IMR-90 (cell line): ENCODE results near the gene LINGO1. TPM values are rescaled to one million over a fixed set of nuclear protein-coding genes. Genes with fewer than 3 reads are reported as not detected.

Experiments used
- ATAC-seq: fragments of 200-7000 bp; cut with Tn5 transposase; 2 replicates; pipeline ENCODE4 v1.9.1; 2020; ENCODE audit warnings: low read depth, mild to moderate bottlenecking, moderate library complexity
- BruUV-seq: library from RNA; stranded (reverse); fragments of 400-500 nt; replicated peaks from 2 replicates; lab custom pipeline; 2021; lab: Mats Ljungman, UMichigan
- CTCF ChIA-PET: fragments of 300-600 bp; formaldehyde crosslinking; extraction: SDS; loops from one replicate; lab custom pipeline; 2021; ENCODE audit warnings: antibody characterized with exemption; lab: Yijun Ruan, JAX
- POLR2A ChIA-PET: fragments of 300-600 bp; sonication (Branson Sonifier 250); formaldehyde crosslinking; loops from one replicate; lab custom pipeline; 2022; ENCODE audit warnings: antibody characterized with exemption; ENCODE audit not compliant: unreplicated experiment; lab: Charles Lee
- DNase-seq: peaks from one replicate; pipeline ENCODE4 v3.0.0; 2013
- H2AFZ ChIP-seq: replicated peaks from 2 replicates; pipeline ENCODE3; 2013; ENCODE audit warnings: low read length, mild to moderate bottlenecking; ENCODE audit not compliant: poor library complexity
- H2AK5ac ChIP-seq: 2 replicates; pipeline ENCODE4 v1.6.1; 2013; ENCODE audit warnings: low read depth, low read length, inconsistent platforms
- H2AK9ac ChIP-seq: replicated peaks from 2 replicates; pipeline ENCODE3; 2013; ENCODE audit warnings: mild to moderate bottlenecking, low read depth, low read length, moderate library complexity; ENCODE audit not compliant: poor library complexity
- H2BK120ac ChIP-seq: 2 replicates; pipeline ENCODE4 v1.6.1; 2013; ENCODE audit warnings: low read depth, low read length, inconsistent platforms
- H2BK15ac ChIP-seq: 3 replicates; pipeline ENCODE4 v1.6.1; 2013; ENCODE audit warnings: low read depth, low read length, inconsistent platforms
- H2BK20ac ChIP-seq: 2 replicates; pipeline ENCODE4 v1.6.1; 2013; ENCODE audit warnings: low read depth, mild to moderate bottlenecking, inconsistent platforms, low read length, moderate library complexity
- H2BK5ac ChIP-seq: 2 replicates; pipeline ENCODE4 v1.6.1; 2013; ENCODE audit warnings: mild to moderate bottlenecking, low read depth, low read length, inconsistent platforms; ENCODE audit not compliant: poor library complexity, severe bottlenecking
- H3K14ac ChIP-seq: replicated peaks from 2 replicates; pipeline ENCODE4 v1.6.1; 2013; ENCODE audit warnings: low read depth, low read length, inconsistent platforms
- H3K18ac ChIP-seq: 2 replicates; pipeline ENCODE4 v1.6.1; 2013; ENCODE audit warnings: low read depth, low read length, control low read depth
- H3K23ac ChIP-seq: 2 replicates; pipeline ENCODE4 v1.6.1; 2013; ENCODE audit warnings: low read depth, low read length, inconsistent platforms
- H3K27ac ChIP-seq: 2 replicates; pipeline ENCODE4 v1.5.1; 2013; ENCODE audit warnings: mild to moderate bottlenecking, control low read depth, low read length; ENCODE audit not compliant: insufficient read depth
- H3K27me3 ChIP-seq: 2 replicates; pipeline ENCODE4 v1.6.1; 2013; ENCODE audit warnings: low read length; ENCODE audit not compliant: control insufficient read depth, insufficient read depth
- H3K36me3 ChIP-seq: 2 replicates; pipeline ENCODE4 v1.6.1; 2013; ENCODE audit warnings: low read length, mixed read lengths; ENCODE audit not compliant: control insufficient read depth, insufficient read depth
- H3K4ac ChIP-seq: 2 replicates; pipeline ENCODE4 v1.6.1; 2013; ENCODE audit warnings: low read depth, low read length, inconsistent platforms
- H3K4me1 ChIP-seq: 2 replicates; pipeline ENCODE4 v1.6.1; 2013; ENCODE audit warnings: low read length, mixed read lengths; ENCODE audit not compliant: control insufficient read depth, insufficient read depth
- H3K4me2 ChIP-seq: 2 replicates; pipeline ENCODE4 v1.6.1; 2013; ENCODE audit warnings: low read depth, mild to moderate bottlenecking, control low read depth, low read length, moderate library complexity
- H3K4me3 ChIP-seq: 2 replicates; pipeline ENCODE4 v1.5.1; 2013; ENCODE audit warnings: low read depth, mild to moderate bottlenecking, control low read depth, low read length, moderate library complexity; ENCODE audit not compliant: insufficient read depth
- H3K56ac ChIP-seq: 2 replicates; pipeline ENCODE4 v1.6.1; 2013; ENCODE audit warnings: low read length, inconsistent platforms; ENCODE audit not compliant: insufficient read depth; ENCODE audit errors: extremely low read depth
- H3K79me1 ChIP-seq, 2 experiments: 2 replicates each; pipeline ENCODE4 v1.6.1; 2013; ENCODE audit warnings: low read length in 2 of 2, inconsistent platforms in 1 of 2, low read depth in 1 of 2
- H3K9ac ChIP-seq: 2 replicates; pipeline ENCODE4 v1.6.1; 2013; ENCODE audit warnings: low read depth, low read length, control low read depth
- H3K9me1 ChIP-seq: 2 replicates; pipeline ENCODE4 v1.6.1; 2013; ENCODE audit warnings: low read length, inconsistent platforms; ENCODE audit not compliant: insufficient read depth
- H3K9me3 ChIP-seq: 2 replicates; pipeline ENCODE4 v1.6.1; 2013; ENCODE audit warnings: low read length; ENCODE audit not compliant: control insufficient read depth, insufficient read depth
- H4K20me1 ChIP-seq: 2 replicates; pipeline ENCODE4 v1.6.1; 2013; ENCODE audit warnings: low read length, inconsistent platforms; ENCODE audit not compliant: insufficient read depth
- H4K5ac ChIP-seq: 2 replicates; pipeline ENCODE4 v1.6.1; 2013; ENCODE audit warnings: mild to moderate bottlenecking, low read depth, low read length, control low read depth
- H4K8ac ChIP-seq, 2 experiments: 2 replicates each; pipeline ENCODE4 v1.6.1; 2013; ENCODE audit warnings: low read depth in 2 of 2, low read length in 2 of 2, control low read depth in 1 of 2, inconsistent platforms in 1 of 2
- H4K91ac ChIP-seq: 2 replicates; pipeline ENCODE4 v1.6.1; 2013; ENCODE audit warnings: low read depth, low read length, inconsistent platforms; ENCODE audit not compliant: insufficient read depth
- CTCF ChIP-seq: conservative IDR thresholded peaks from 2 replicates; pipeline ENCODE4 v1.5.1; 2012; ENCODE audit warnings: mild to moderate bottlenecking, low read depth, low read length, improper control_type of control experiment
- RAD21 ChIP-seq: IDR thresholded peaks from 2 replicates; pipeline ENCODE4 v1.6.1; 2012; ENCODE audit warnings: low read length, improper control_type of control experiment
- SMC3 ChIP-seq: fragments of 150-350 bp; IDR thresholded peaks from 2 replicates; pipeline ENCODE4 v1.6.1; 2016; ENCODE audit warnings: low read depth, mild to moderate bottlenecking, antibody characterized with exemption, low read length, moderate library complexity
- WGBS, 2 experiments: methylation state at CpG; one replicate each; pipeline versions ENCODE4 v1.1.5 to v1.1.7; 2013; ENCODE audit warnings: missing lambda C conversion rate in 2 of 2; ENCODE audit not compliant: insufficient read length in 1 of 2; ENCODE audit errors: extremely low coverage in 2 of 2; 5-methylcytosine and 5-hydroxymethylcytosine counted together
- dilution Hi-C: fragments of 300-500 bp; cut with HindIII; formaldehyde crosslinking; loops from one replicate; pipeline ENCODE4 v1.14.3; 2018; ENCODE audit warnings: low sequenced_read_pairs; ENCODE audit not compliant: unreplicated experiment
- in situ Hi-C: fragments of 300-500 bp; cut with MboI; formaldehyde crosslinking; loops from 3 replicates; pipeline ENCODE4 v1.14.3; 2019; ENCODE audit warnings: low sequenced_read_pairs, inconsistent platforms, mixed read lengths
- intact Hi-C: fragments of 100-400 bp; cut with micrococcal nuclease; formaldehyde crosslinking; loops from 2 replicates; pipeline ENCODE4 v1.10.0; 2022
- polyA plus RNA-seq, 3 experiments: library from polyadenylated mRNA; depleted of rRNA; stranded (reverse); fragments of >200 nt; gene quantifications; 2 replicates each; pipeline ENCODE4 v1.2.3, GENCODE V29; 2012; ENCODE audit warnings: low replicate concordance in 1 of 3
- total RNA-seq: library from RNA; depleted of rRNA; stranded (reverse); fragments of >200 nt; gene quantifications from 2 replicates; pipeline ENCODE4 v1.2.3, GENCODE V29; 2012

Gene LINGO1
- total and polyA plus RNA-seq, 2 of the 4 experiments (the other 2 are of a cell fraction): 0.05 TPM; not detected in 1

DNA sequence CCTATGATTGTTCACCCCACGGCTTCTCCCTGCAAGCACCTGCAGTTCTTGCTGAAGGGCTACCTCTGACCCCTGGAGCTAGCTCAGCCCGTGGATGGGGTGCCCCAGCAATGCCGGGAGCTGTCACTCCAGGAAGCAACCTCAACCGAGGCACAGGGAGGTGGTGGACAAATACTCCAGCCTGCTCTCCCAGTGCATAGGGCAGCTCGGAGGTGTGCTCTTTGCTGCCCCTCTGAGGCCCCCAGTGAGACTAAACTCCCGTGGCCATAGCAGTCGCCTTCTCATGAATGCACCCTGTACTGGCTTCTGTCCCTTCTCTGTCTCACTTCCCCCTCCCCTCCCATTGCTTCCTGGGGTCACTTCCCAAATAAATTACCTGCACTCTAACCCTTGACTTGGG lies 48.5 kb downstream of the LINGO1 start:
- Histone ChIP-seq H3K27ac (no peak overlapping the region), H3K9me3 (no peaks in the 10 kb centered on the region), H3K4me3 (no peak overlapping the region), H3K4ac (no peak overlapping the region), H2AFZ (no peak overlapping the region), H3K4me2 (no peak overlapping the region), H3K56ac (no peak overlapping the region), H3K79me1 (no peaks in the 10 kb centered on the region), H2BK5ac (no peak overlapping the region), H2AK5ac (no peak overlapping the region), H2BK15ac (no peak overlapping the region), H3K9ac (no peak overlapping the region), H3K18ac (no peak overlapping the region), H2AK9ac (no peak overlapping the region), H4K5ac (no peak overlapping the region), H2BK20ac (no peak overlapping the region), H4K91ac (no peak overlapping the region), H4K8ac (no peak overlapping the region), H3K23ac (no peak overlapping the region), H3K36me3 (no peaks in the 10 kb centered on the region), H3K4me1 (no peaks in the 10 kb centered on the region), H3K27me3 (peaks cover 69% of the 10 kb centered on the region), H3K14ac (no peak overlapping the region), H3K9me1 (no peaks in the 10 kb centered on the region), H4K20me1 (no peaks in the 10 kb centered on the region; the same call in 1 of the 2 replicates), H2BK120ac (no peak overlapping the region)
- ATAC-seq (peak; percentile 48; the same call in 1 of the 2 replicates), DNase-seq (no peak)
- ChIA-PET CTCF (no interaction called here), POLR2A (no interaction called here)
- in situ Hi-C loops (no loop called here), intact Hi-C loops (no loop called here), dilution Hi-C loops (no loop called here)
- 19% methylated on average over 4 of the region's 7 CpGs; no CpG with 5 or more reads in 1 of the 2 experiments for WGBS, 2 experiments
- no TSS peak for BruUV-seq
- TF ChIP-seq SMC3 (no peak), RAD21 (peak; percentile 18; the same call in 1 of the 2 replicates), CTCF (peak; percentile 16; the same call in 1 of the 2 replicates)
